GM12892 (cell line): ENCODE data around the gene SARNP.
A peak's percentile ranks its signal among the peaks of the same experiment; 100 is the strongest.

Experiments
- POLR2AphosphoS5 ChIP-seq: IDR thresholded peaks from 2 replicates; pipeline ENCODE4 v1.6.1; 2011; ENCODE audit warnings: low read depth, low read length, control low read depth
- TAF1 ChIP-seq: IDR thresholded peaks from 2 replicates; pipeline ENCODE4 v1.6.1; 2011; ENCODE audit warnings: low read depth, mild to moderate bottlenecking, control low read depth, low read length, borderline replicate concordance

GRCh38 chr12:55829967-55830600 is 12.6 kb upstream of the SARNP start:
- TF ChIP-seq TAF1 (no peak), POLR2AphosphoS5 (peak; percentile 6; the same call in 1 of the 2 replicates)
